HL-60 (cell line): ENCODE results near the gene KLHL4.
A peak's percentile ranks its signal among the peaks of the same experiment; 100 is the strongest.

Experiments used
- DNase-seq, 2 experiments: peaks; one replicate each; pipeline ENCODE4 v3.0.0-alpha.2; 2010 to 2020; ENCODE audit warnings: low read depth in 1 of 2, low spot score in 1 of 2
- H3K27ac ChIP-seq: fragments of 250-450 bp; sonication (Bioruptor Pico); replicated peaks from 2 replicates; pipeline ENCODE4 v1.5.1; 2020; ENCODE audit warnings: mild to moderate bottlenecking, moderate library complexity
- H3K27me3 ChIP-seq: fragments of 250-450 bp; sonication (Bioruptor Pico); 2 replicates; pipeline ENCODE4 v1.5.1; 2021; ENCODE audit warnings: mild to moderate bottlenecking, moderate library complexity; ENCODE audit not compliant: insufficient read depth, poor library complexity, severe bottlenecking
- H3K4me3 ChIP-seq: replicated peaks from 2 replicates; pipeline ENCODE4 v1.5.1; 2011; ENCODE audit warnings: mild to moderate bottlenecking, control low read depth, low read length; ENCODE audit not compliant: insufficient read depth
- GABPA ChIP-seq: IDR thresholded peaks from 2 replicates; pipeline ENCODE4 v1.6.1; 2012; ENCODE audit warnings: low read depth
- POLR2AphosphoS5 ChIP-seq: IDR thresholded peaks from 2 replicates; pipeline ENCODE4 v1.6.1; 2012; ENCODE audit warnings: low read depth
- REST ChIP-seq: IDR thresholded peaks from 2 replicates; pipeline ENCODE4 v1.6.1; 2012; ENCODE audit warnings: low read depth; ENCODE audit not compliant: insufficient replicate concordance
- SPI1 ChIP-seq: IDR thresholded peaks from 2 replicates; pipeline ENCODE4 v1.6.1; 2012; ENCODE audit warnings: low read depth, mild to moderate bottlenecking, borderline replicate concordance
- TF ChIP-seq, protein P1 (sequence below): IDR thresholded peaks from one replicate; pipeline ENCODE4 v1.5.1; 2011; ENCODE audit warnings: low read length, control low read depth, inconsistent platforms; ENCODE audit not compliant: insufficient read depth

Gene KLHL4

DNA sequence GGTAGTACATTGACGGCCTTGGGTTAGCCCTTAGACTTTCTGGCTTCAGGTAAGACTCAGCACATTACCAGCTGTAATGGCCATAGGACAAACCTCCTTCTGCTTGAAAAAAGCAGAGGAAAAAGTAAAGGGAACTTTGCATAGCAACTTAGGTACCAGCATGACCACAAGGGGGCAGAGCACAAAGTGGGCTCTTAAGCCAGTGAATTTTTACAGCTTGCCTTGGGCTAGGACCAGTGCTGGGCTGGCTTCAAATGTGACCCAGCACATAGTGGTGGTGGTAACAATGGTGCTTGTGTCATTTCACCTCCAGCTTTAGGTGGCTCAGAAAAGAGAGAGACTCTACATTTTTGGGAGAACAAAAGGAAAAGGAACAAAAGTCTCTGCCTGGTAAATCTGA lies 66.1 kb downstream of the KLHL4 start:
- no peak overlapping the region for H3K4me3 ChIP-seq
- no peak for TF ChIP-seq POLR2AphosphoS5
- TF ChIP-seq REST, result no peak
- TF ChIP-seq, protein P1, sequence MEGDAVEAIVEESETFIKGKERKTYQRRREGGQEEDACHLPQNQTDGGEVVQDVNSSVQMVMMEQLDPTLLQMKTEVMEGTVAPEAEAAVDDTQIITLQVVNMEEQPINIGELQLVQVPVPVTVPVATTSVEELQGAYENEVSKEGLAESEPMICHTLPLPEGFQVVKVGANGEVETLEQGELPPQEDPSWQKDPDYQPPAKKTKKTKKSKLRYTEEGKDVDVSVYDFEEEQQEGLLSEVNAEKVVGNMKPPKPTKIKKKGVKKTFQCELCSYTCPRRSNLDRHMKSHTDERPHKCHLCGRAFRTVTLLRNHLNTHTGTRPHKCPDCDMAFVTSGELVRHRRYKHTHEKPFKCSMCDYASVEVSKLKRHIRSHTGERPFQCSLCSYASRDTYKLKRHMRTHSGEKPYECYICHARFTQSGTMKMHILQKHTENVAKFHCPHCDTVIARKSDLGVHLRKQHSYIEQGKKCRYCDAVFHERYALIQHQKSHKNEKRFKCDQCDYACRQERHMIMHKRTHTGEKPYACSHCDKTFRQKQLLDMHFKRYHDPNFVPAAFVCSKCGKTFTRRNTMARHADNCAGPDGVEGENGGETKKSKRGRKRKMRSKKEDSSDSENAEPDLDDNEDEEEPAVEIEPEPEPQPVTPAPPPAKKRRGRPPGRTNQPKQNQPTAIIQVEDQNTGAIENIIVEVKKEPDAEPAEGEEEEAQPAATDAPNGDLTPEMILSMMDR, result no peak
- no peak for TF ChIP-seq SPI1
- no peak for TF ChIP-seq GABPA
- peak in 1 of 2 experiments; percentile 14 for DNase-seq
- H3K27me3 ChIP-seq, result no peaks in the 10 kb centered on the region
- no peak overlapping the region for H3K27ac ChIP-seq

DNA sequence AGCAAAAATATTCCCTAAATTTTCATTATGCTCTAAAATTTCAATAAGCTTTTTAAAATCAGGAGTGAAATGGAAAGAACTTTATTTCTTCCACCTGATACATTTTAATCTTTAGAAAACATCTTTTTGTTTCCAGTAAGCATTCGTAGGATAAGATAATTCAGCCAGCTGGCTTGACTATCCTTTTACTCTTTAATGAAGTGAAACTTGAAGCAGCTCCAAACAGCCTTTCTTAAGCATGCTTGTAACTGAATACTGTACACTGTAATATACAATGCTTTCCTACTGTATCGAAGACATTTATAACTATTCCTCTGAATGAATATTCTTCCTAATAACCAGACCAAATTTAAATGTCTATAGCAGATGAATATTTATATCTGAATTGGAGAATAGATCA lies 98.8 kb downstream of the KLHL4 start:
- Histone ChIP-seq H3K4me3 (no peak overlapping the region), H3K27ac (no peak overlapping the region), H3K27me3 (no peaks in the 10 kb centered on the region)
- no peak for DNase-seq
- TF ChIP-seq, protein P1, result no peak
- TF ChIP-seq GABPA, result no peak

DNA sequence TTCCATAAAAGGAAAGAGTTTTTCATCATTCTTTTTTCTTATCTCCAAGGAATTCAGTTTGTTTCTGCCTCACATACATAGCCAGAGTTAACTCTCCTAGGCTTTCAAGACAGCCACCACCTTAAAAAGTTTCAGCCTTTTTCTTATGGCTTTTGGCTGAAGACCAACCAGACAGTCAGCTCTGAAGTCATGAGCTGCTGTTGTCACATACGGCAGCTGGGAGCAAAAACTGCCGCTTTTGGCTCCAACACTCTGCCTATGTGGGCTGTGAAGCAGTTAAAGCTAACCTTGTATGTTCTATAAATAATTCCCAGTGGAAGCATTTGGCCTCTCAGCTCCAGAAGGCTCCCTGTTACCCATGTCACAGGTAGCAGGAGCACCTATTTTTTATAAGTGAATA lies 104.1 kb downstream of the KLHL4 start:
- no peak overlapping the region for H3K4me3 ChIP-seq
- no peaks in the 10 kb centered on the region for H3K27me3 ChIP-seq
- no peak overlapping the region for H3K27ac ChIP-seq
- no peak for DNase-seq
- no peak for TF ChIP-seq REST
- TF ChIP-seq GABPA, result no peak
- TF ChIP-seq POLR2AphosphoS5, result no peak
- TF ChIP-seq, protein P1, result no peak
- no peak for TF ChIP-seq SPI1

DNA sequence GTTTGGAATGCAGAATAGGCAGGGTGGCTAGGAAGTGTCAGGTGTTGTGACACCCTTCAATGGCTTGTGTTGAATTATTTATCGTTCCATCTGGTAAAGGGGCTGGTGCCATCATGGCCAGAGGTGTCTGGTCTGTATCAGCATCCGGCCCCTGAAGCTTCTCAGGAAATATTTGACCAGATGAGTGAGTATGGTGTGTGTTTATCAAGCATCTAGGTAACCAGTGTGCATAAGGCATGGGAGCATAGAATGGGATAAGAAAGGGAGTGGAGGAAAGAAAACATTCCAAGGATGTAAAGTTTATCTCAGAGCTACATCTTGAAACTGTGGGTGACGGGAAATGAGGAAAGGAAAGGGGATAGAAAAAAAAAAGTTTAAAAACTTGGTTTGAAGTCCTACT lies 109.4 kb downstream of the KLHL4 start:
- no peak overlapping the region for H3K27ac ChIP-seq
- DNase-seq, result no peak
- H3K4me3 ChIP-seq, result no peak overlapping the region

More for the DNA sequence above, 109.4 kb downstream of the KLHL4 start:
- H3K27me3 ChIP-seq, result no peaks in the 10 kb centered on the region
- no peak for TF ChIP-seq GABPA
- TF ChIP-seq POLR2AphosphoS5, result no peak
